Activated naive CD4-positive, alpha-beta T cell treated with Interleukin-2 at 50 U/mL for 16 hours (primary cell): ENCODE results near the gene TMEM254.
"Not testable (repeated sequence)": the region's sequence is repeated elsewhere in the genome, so short reads cannot be mapped to it uniquely, and the experiment has no call there.

Experiments used
- DNase-seq: peaks from one replicate; pipeline ENCODE4 v3.0.0-alpha.2; 2020

TMEM254 gene

DNA sequence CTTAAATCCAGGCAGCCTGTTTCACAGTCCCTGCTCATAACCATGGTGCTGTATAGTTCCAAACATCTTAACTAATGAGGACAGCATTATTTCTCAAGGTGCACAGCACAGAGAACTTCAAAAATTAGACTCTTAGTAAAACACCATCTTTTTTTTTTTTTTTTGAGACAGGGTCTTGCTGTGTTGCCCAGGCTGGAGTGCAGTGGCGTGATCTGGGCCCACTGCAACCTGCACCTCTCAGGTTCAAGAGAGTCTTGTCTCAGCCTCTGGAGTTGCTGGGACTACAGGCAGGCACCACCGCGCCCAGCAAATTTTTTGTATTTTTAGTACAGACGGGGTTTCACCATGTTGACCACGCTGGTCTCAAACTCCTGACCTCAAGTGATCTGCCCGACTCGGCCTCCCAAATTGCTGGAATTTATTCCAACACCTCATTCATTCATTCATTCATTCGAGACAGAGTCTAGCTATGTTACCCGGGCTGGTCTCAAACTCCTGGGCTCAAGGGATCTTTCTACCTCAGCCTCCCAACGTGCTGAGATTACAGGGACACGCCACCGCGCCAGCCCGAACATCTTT lies 507 bp upstream of the TMEM254 start:
- DNase-seq, result no peak

DNA sequence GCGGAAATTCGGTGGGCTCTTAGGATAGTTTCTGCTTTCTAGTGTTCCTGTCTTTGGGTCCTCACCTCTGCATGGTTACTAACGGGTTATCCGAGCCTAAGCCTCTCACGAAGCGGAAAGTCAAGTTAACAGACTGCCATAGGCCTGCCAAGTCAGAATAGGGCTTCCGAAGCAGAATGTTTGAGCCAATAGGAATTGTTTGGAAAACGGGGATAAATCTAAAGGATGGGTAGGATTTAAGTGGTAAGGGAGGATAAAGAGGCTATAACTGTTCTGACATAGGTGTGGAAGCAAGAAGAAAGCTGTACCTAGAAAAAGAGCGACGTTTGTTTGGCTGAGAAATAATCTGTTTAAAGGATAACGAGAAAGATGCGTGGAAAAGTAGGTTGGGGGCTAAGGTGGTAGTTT lies 851 bp downstream of the TMEM254 start:
- no peak for DNase-seq

DNA sequence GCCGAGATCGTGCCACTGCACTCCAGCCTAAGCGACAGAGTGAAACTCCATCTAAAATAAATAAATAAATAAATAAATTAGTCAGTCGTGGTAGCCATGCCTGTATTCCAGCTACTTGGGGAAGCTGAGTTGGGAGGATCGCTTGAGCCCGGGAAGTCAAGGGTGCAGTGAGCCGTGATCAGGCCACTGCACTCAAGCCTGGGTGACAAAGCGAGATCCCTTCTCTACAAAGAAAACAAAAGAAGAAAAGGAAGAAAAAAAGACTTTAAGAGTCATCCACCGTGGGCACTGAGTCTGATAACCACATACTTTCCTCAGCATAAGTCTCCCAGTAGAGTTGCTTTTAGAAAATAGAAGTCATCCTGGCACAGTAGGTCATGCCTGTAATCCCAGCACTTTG lies 2.6 kb downstream of the TMEM254 start:
- DNase-seq, result no peak

DNA sequence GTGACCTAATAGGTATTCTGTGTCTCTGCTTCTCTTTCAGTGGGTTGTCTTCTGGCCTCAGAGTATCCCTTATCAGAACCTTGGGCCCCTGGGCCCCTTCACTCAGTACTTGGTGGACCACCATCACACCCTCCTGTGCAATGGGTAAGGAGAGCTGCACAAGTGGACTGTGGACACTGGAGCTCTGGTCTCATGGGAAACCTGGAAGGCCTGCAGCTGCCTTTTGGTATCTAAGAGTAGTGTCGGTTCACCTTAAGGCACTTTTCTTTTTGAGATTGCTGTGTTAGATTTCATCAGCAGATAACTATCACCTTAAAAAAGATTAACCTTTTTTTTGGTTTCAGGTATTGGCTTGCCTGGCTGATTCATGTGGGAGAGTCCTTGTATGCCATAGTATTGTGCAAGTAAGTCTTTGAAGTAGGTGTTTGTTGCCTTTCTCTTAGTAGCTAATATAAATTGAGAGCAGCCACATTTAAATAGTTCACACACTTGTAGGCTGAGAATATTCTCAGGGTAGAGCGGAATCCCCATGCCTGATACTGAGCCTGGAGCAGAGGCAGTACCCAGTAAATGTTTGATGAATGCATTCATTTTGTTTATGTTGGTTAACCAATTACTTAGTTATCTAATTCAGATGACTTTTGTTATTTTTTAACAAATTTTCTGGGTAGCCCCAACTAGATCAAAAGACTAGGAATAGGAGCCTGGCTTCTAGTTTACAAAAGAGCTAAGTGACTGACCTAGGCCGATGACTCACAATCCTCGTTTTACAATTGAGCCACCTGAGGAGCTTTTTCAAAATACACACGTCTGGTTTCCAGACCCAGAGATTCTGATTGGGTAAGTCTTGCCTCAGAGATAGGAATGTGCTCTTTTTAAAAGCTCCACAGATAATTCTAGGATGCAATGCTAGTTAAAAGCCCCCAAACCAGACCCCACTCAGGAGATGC lies 3.6 kb downstream of the TMEM254 start:
- no peak for DNase-seq

DNA sequence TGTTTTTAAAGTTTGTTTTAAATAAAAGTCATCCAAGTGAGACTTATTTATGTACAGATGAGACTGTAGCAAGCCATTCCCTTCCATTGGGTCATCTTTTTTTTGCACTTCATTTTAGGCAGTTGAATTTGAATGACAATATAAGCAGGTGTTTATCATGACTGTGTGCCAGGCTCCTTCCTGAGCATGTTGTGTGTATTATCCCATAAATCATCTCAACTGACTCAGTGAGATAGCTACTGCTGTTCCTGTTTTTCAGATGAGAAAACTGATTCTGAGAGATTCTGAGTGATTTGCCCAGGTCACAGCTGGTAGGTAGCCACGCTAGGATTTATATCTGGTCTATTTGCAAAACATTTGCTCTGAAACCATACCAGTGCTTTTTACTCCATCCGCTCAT lies 11.7 kb downstream of the TMEM254 start:
- no peak for DNase-seq

DNA sequence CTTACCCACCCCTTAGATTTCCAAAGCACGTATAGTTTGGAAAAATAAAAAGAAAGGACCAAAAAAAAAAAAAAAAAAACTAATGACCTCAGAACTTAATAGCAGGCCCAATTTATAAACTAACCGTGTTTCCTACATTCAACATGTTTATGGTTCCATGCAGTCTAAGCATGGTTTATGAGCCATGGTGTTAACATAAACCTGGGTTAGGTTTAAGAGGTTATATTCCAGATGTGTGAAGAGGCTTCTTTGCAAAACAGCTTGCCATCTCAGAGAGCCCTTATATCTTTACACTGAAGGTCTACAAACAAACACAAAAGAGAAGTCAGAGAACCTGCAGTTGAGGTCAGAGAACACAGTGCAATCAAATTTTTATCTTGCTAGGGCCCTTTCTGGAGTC lies 15.8 kb downstream of the TMEM254 start:
- DNase-seq, result no peak

DNA sequence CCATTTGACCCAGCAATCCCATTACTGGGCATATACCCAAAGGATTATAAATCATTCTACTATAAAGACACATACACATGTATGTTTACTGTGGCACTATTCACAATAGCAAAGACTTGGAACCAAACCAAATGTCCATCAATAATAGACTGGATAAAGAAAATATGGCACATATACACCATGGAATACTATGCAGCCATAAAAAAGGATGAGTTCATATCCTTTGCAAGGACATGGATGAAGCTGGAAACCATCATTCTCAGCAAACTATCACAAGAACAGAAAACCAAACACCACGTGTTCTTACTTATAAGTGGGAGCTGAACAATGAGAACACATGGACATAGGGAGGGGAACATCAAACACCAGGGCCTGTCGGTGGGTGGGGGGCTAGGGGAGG lies 19.8 kb downstream of the TMEM254 start:
- not testable (repeated sequence) for DNase-seq

DNA sequence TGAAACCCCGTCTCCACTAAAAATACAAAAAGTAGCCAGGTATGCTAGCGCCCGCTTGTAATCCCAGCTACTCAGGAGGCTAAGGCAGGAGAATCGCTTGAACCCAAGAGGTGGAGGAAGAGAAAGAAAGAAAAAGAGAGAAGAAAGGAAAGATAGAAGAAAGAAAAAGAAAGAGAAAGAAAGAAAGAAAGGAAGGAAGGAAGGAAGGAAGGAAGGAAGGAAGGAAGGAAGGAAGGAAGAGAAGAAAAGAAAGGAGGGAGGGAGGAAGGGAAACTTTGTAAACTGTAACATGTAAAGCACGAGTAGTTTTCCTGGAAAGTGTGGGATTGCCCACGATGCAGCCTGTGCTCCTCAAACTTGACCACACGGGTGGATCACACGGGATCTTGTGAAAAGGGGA lies 20.8 kb downstream of the TMEM254 start:
- not testable (repeated sequence) for DNase-seq

DNA sequence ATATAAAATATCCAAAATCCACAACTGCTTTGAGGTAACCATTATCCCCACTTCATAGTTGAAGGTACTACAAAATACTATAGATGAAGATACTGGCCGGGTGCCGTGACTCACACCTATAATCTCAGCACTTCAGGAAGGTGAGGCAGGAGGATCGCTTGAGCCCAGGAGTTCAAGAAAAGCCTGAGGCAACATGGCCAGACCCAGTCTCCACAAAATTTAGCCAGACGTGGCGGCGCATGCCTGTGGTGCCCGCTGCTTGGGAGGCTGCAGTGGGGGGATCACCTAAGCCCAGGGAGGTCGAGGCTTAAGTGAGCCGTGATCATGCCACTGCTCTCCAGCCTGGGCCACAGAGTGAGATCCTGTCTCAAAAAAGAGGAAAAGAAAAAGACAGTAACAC lies 21.7 kb downstream of the TMEM254 start:
- no peak for DNase-seq

DNA sequence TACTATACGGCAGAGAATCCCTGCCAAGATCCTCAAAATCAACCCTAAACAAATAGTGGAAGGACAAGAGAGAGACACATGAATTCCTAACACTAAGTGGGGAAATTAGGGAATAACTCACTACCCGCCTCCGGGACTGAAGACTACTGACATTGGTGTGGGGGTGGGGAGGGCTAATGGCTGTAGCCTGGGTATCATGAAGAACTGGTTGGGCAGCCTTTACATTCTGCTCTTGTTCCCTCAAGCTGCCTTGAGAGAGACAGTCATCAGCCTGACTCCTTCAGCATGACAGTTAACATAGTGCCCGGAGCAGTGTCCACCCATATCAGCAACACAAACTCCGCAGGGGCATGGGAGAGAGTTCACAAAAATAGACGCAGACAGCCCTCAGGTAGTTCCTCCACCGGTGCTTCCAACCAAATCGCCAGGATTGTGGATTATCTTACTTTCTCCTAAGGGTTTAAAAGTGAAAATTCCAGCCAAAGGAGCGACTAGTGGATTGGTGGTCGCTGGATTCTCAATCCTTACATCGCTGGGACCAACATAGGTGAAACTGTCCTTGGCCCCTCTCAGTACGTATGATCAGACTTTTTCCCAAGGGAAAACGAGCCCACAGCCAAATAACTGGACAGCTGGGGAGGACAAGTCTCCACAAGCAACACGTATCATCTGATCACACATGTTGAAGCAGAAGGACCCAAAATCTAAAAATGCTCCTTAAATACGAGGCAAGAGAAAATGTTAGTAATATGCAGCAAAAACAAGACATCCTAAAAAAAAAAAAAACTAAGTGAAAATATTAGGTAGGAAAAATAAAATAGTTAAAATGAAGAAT lies 22.6 kb downstream of the TMEM254 start:
- no peak for DNase-seq

DNA sequence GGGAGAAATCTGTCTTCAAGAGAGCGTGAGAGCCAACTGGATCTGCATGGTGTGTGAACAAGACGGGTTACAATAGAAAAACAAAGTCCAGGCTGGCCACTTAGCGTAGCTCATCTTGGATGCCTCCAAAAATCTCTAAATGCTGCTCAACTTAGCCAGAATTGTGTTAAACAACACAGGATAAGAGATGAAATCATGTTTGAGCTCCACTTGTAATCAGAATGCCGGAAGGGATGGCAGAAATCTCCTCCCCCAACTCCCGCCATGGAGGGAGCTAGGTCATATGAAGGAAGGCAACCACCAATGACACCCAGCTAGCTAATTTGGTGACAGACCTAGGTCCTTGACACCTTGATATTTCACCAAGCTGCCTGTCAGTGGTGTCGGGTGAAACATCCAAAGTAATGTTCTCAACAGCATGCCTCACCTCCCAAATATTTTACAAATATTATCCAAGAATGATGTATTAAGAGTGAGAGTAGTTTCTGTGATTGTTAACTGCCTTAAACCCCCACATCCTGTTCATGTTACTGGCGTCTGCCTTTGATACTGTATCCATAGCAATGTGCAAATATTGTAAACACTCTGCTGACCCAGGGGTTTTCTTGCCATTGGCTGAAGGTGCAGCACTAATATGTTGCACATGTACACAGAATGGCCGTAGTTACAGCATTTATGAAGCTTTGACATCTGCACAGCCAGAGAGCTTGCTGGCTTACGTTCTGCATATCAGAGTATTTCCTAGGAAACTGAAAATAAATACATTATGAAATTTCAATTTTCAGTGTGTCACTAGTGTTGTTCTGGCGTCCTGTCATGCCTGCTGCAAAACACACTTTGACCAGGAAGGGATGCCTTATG lies 25.8 kb downstream of the TMEM254 start:
- DNase-seq, result no peak

DNA sequence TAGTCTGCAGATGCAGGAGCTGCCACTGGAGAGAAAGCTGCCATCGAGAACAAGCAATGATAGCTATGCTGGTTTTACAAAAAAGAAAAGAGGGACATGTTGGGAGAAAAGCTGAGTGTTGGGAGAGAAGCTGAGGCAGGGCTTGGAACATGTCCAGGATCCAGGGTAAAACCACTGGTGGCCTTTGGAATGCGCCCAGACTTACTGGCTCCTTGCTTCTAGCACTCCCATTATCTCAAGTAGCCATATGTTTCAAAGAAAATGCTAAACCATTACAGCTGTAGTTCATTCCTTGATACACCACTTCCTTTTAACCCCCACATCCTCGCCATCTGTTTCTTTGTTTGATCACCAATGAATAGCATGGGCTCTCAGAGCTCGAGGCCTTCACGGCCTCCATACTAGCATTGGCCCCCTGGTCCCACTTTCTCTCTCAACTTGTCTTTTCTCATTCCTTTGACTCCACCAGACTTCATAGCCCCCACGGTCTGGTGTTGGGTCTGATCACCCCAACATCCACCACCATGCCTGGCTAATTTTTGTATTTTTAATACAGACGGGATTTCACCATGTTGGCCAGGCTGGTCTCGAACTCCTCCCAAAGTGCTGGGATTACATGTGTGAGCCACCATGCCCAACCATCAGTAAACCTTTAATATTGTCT lies 30.2 kb downstream of the TMEM254 start:
- no peak for DNase-seq

DNA sequence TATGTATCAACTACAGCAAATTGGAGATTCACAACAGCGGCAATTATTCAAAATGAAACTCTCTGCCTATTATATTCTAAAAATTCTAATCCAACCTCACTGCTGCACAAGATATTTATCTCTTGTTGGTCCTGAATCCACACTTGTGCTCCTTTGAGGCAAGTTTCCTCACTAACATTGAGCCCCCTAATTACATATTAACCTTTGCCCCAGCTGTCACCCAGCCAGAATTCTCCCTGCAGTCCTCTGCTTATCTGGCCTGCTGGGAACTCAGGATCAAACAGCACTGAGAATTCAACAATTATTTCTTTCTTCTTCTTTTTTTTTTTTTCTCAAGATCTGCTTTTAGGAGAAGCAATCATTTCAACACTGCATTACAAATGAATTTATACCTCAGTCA lies 32.5 kb downstream of the TMEM254 start:
- DNase-seq, result no peak

DNA sequence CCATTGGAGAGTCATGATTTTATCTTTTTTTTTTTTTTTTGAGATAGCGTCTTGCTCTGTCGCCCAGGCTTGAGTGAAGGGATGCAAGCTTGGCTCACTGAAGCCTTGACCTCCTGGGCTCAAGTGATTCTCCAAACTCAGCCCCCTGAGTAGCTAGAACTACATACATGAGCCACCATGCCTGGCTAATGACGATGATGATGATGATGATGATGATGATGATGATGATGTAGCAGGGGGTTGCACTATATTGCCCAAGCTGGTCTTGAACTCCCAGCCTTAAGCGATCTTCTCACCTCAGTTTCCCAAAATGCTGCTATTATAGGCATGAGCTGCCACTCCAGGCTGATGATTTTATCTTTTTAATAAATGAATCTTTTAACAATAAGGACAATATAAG lies 40.2 kb downstream of the TMEM254 start:
- no peak for DNase-seq

DNA sequence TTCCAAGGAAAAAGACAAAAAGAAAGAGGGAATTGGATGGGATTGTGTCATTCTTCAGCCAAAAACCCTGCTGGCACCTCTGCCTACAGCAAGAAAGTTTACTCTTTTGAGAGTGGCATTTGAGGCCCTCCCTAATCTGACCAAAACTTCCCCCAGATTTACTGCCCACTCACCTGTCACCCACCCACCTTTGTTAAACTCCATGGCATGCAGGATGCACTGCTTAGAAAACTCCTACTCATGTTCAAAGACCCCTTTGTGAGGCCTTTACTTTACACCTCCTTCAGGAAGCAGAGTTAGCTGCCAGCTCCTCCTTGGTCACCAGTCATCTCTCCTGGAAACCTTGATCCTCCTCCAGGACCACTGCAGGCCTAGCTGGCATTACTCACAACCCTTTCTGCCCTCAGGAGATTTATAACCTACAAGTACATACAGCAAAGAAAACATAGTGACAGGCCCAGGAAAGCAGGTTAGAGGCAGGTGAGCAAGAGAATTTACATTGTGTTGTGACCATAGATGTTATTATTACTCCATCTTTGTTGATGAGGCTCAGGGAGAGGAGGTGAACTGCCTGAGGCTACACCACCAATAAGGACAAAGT lies 43.7 kb downstream of the TMEM254 start:
- DNase-seq, result no peak

DNA sequence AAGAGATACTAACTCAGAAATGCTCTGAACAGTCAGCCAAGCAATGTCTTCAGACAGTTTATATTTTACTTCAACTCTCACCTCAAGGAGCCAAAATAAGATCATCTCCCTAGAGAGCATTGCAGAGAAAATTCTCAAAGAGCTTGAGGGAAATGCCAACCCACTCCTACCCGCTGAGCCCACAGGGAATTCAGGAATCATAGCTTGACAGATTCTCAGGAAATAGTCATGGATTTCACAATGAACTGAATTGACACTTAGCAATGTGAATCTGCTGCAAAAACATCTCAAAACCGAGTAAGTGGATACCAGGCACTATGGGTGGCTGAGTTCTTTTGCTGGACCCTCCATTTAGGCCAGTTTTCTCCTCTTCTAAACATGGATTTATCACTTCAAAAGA lies 44.3 kb downstream of the TMEM254 start:
- DNase-seq, result no peak

DNA sequence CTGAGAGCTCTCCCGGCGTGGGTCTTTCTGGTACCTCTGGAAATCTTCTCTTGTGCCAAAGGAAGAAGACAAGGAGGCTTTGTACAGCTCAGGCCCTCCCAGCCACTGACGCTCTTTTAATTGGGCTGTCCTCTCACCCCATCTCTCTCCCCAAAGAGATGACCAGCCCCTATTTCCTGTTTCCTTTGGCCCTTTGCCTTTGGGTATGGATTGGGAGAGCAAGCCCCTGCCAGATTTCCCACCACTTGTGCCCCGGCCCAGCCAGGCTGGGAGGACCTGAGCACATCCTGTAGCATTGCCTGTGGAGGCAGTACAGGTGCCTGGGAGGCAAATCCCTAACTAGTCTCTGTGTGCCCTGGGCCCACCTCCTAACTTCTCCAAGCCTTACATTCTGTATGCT lies 48.4 kb downstream of the TMEM254 start:
- DNase-seq, result no peak

DNA sequence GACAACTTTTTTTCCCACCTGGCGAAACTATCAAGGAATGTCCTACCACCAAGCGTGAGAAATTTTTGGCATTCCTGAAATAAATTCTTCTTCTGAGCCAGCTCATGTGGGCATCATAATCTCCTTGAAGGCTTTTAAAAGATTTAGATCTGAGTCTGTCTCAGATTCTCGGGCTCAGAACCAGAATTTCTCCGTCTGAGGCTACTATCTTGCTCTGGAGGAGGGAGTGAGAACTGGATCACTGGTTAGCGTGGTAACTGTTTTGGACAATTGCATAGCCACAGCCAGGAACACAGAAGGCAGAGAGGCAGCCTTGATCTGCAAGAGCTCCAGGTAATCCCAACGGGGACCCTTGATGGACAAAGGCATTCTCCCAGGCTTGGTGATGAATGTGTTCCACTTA lies 53.0 kb downstream of the TMEM254 start:
- DNase-seq, result no peak

DNA sequence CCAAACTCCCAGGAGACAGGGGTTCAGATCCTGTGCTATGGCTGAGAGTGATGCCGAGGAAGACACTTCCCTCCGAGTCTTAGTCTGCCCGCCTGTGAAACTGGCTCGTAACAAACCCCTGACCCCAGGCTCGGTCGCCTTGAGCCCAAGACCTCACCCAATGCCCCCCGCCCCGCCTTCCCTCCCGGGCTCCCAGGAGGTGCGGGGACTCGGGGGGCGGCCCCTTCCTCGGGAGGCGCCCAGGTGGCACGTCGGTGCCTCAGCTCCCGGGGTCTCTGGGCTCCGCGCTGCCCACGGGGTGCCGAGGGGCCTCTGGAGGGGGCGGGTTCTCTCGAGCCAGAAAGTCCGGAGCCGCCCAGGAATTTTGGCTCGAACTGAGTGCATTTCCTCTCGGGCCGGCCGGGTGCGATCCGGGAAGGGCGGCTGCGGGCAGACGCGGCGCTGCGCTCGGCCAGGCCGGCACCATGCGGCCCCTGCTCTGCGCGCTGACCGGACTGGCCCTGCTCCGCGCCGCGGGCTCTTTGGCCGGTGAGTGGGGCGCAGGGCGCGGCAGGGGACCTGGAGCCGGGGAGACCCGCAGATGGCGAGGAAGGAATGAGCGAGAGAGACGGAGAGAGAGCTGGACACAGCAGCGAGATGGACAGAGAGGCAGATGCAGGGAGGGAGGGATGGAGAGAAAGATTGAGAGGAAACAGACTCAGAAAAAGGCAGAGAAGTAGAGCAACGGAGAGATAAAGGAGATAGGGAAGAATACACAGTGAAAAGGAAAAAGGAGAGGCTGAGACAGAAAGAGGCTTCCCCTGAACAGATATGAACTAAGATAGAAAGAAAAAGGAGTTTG lies 54.1 kb downstream of the TMEM254 start, which contains the start of gene PLAC9:
Gene PLAC9 (plus strand): TSS at position 432 of the 841 bp plus-strand sequence. CDS start 33 bp downstream, at position 465.
- no peak for DNase-seq

DNA sequence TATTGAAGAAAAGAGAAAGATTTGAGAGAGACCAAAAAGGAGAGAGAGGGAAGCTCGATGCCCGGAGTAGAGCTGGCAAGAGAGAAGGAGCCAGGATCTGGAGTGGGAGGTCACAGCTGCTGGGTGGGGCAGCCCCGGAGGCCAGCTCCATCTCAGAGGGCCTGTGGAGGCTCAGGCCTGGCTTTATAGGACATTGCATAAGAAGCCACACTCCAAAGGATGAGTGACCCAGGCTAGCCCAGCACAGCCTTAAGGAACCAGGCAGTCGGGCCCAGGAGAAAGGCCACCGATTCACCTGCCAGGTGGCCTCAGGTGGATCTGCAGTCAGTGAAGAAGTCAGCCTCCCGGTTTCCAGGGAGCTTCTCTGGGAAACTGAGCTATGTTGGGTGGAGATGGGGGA lies 54.7 kb downstream of the TMEM254 start:
- DNase-seq, result no peak

DNA sequence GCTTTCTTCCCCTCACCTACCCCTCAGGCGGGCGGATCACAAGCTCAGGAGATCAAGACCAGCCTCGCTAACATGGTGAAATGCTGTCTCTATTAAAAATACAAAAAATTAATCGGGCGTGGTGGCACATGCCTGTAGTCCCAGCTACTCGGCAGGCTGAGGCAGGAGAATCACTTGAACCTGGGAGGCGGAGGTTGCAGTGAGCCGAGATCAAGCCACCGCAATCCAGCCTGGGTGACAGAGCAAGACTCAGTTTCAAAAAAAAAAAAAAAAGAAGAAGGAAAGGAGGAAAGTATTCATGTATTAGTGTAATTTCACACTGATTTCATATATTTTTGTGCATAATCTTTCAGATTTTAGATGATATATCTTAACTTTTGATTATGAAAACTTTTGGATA lies 55.2 kb downstream of the TMEM254 start:
- not testable (repeated sequence) for DNase-seq
